GM15510 (cell line): ENCODE measurements around the gene VCAN.

Source experiments
- POLR2A ChIP-seq: IDR thresholded peaks from 3 replicates; pipeline ENCODE4 v1.6.1; 2011; ENCODE audit warnings: borderline replicate concordance; ENCODE audit not compliant: insufficient read length; ENCODE audit errors: extremely low read depth

The VCAN gene

GRCh38 chr5:83450183-83450966, 21.2 kb upstream of the VCAN start:
- TF ChIP-seq POLR2A, result no peak

- no peak for TF ChIP-seq POLR2A
These were observed 20.6 kb upstream of the VCAN start for GRCh38 chr5:83450967-83451248.

- no peak for TF ChIP-seq POLR2A
These were observed 19.6 kb upstream of the VCAN start for GRCh38 chr5:83451955-83452354.

GRCh38 chr5:83453937-83454336, 17.6 kb upstream of the VCAN start:
- no peak for TF ChIP-seq POLR2A

- TF ChIP-seq POLR2A, result no peak
These were observed 7.3 kb upstream of the VCAN start for GRCh38 chr5:83464261-83464660.

- no peak for TF ChIP-seq POLR2A
These were observed 4.0 kb upstream of the VCAN start for GRCh38 chr5:83467371-83468035.

- TF ChIP-seq POLR2A, result no peak
These were observed 2.5 kb upstream of the VCAN start for GRCh38 chr5:83469075-83469474.

- TF ChIP-seq POLR2A, result no peak
These were observed 779 bp upstream of the VCAN start for GRCh38 chr5:83470526-83471404.

- no peak for TF ChIP-seq POLR2A
These were observed 616 bp downstream of the VCAN start for GRCh38 chr5:83472213-83472507.

GRCh38 chr5:83472508-83473345, 1.2 kb downstream of the VCAN start:
- no peak for TF ChIP-seq POLR2A

GRCh38 chr5:83473346-83474160, 2.0 kb downstream of the VCAN start:
- no peak for TF ChIP-seq POLR2A

GRCh38 chr5:83474161-83474796, 2.7 kb downstream of the VCAN start:
- no peak for TF ChIP-seq POLR2A

- no peak for TF ChIP-seq POLR2A
These were observed 3.4 kb downstream of the VCAN start for GRCh38 chr5:83474991-83475390.
